ENCODE data around the gene CTIF.

The CTIF gene

DNA sequence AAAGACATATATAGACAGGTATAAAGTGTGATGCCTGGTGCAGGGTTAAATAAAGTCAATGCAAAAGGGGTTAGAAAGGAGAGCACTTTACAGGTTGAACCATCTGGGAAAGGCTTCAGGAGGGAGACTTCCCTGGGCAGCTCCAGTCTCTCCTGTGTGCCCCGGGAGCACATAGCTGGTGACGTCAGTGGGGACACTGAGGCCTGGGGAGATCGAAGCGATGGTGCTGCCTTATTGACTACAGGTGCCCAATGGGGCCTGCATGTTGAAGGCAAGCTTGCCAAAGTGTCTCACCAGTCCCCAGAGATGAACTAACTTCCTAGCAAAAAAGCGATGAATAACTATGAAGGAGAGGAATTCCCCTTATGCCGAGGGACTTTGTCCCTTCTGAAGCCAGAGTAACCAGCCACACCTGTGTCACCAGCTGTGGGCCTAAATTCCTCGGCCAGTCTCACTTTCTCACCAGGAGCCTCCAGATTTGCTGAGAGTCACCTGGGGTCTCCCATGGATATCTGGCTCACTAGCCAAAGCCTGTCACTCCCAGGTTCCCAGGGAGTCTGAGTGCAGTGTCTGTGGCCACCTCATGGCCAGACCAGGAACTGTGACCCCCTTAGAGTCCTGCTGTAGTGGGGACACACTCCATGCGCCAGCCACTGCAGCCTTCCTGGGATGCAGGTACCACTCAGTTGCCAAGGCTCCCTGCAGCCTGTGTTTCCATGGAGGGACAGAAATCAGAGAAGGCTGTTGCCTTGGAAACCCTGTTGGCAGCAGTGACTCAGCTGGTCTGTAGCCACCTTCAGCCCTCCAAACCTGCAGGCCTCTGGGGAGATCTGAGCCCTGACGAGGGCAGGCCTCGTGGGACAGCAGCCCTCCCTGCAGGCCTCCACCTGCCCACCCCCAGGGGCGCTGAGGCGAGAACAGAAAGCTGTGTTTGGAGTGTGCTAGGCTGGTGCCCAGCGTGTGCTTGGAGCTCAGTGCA lies 128.7 kb downstream of the CTIF start:
- DNase-seq, result peak in 2 of 3 donors; percentile 11 to 15
- Histone ChIP-seq H3K4me3 (ENCODE audit: control insufficient read depth in 1 of 7, extremely low read depth in 1 of 7, insufficient read depth in 4 of 7, low read depth in 2 of 7, low read length in 6 of 7) (no peak overlapping the region), H3K9me3 (ENCODE audit: control extremely low read depth in 1 of 5, control insufficient read depth in 4 of 5, insufficient read depth in 2 of 5, low read depth in 1 of 5, low read length in 4 of 5) (peaks cover 0 to 20% (median 12%) of the 10 kb centered on the region in 5 experiments), H3K36me3 (ENCODE audit: control insufficient read depth in 4 of 4, insufficient read depth in 4 of 4, low read length in 3 of 4) (peaks cover 5 to 33% (median 24%) of the 10 kb centered on the region in 4 experiments), H3K27me3 (replicated peaks in 2 of 5; ENCODE audit: control insufficient read depth in 4 of 5, insufficient read depth in 5 of 5, low read length in 4 of 5) (no peaks in the 10 kb centered on the region), H3K4me1 (ENCODE audit: control extremely low read depth in 1 of 4, control insufficient read depth in 4 of 4, insufficient read depth in 4 of 4, low read length in 3 of 4) (peaks cover 0 to 2% (median under 1%) of the 10 kb centered on the region in 4 experiments), H3K27ac (ENCODE audit: insufficient read depth in 1 of 2, low read depth in 1 of 2, low read length in 2 of 2, poor library complexity in 1 of 2, severe bottlenecking in 2 of 2) (no peak overlapping the region)
- 97% methylated on average over 10 of the region's 13 CpGs for WGBS (ENCODE audit: insufficient coverage)
- ChIA-PET POLR2A (no interaction called here), CTCF (interaction anchor here (1.0 to 3.7 kb wide), 6 partner anchors 11 to 572 kb away, joined by 4 to 13 read pairs (median 6); no protein-coding TSS in a partner anchor)

DNA sequence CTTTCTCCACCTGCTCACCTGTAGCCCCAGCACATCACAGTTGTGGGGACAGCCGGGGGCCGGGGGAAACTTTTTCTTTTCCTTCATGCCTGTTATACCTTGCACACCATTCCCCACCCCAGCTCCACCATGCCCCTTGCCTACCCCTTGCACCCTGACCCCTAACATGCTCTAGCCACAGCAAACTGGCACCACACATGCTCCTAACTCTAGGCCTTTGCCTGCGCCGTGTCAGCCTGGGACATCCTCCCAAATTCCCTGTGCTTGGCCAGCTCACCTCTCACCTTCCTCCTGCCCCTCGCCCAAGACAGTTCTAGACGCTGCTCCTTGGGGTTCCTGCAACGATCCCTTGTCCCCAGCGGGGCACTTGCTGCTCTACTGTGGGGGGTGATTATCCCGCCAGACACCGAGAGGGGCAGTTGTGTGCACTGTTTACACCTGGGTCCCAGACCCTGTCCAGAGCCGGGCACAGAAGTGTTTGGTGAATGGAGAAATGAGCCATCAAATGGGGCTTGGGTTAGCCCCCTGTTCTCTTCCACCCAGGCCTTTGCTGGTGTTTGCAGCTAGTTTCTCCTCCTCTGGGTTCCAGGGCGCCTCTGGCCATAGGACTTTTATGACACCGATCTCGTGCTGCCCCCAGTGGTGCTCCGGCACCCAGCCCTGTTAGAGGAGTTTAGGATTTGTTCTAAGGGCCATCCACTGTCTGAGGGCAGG lies 129.8 kb downstream of the CTIF start:
- H3K27ac ChIP-seq (ENCODE audit: insufficient read depth in 1 of 2, low read depth in 1 of 2, low read length in 2 of 2, poor library complexity in 1 of 2, severe bottlenecking in 2 of 2), result no peak overlapping the region
- WGBS (ENCODE audit: insufficient coverage), result 97% methylated on average over 11 of the region's 15 CpGs
- H3K36me3 ChIP-seq (ENCODE audit: control insufficient read depth in 4 of 4, insufficient read depth in 4 of 4, low read length in 3 of 4), result peaks cover 5 to 33% (median 24%) of the 10 kb centered on the region in 4 experiments

DNA sequence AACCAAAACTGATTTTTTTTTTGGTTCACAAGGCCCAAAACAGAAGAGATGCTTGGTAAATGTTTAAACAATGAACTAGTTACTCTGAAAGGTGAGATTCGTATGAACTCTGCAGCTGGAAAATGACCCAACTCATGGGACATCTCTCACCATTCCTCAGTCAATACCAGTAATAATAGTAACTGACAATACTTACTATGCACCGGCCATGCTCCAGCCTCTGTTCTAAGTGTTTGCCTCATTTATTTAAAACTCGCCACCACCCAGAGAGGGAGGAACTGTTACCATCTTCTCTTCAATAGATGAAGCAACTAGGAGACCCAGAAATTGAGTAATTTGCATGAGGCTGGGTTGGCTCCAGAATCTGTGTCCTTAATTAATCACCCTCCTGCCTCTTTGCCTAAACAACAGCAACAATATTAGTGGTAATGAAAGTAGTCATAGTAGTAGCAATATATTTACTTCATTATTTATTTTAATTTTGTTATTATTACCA lies 130.4 kb downstream of the CTIF start:
- Histone ChIP-seq H3K4me3 (ENCODE audit: control insufficient read depth in 1 of 7, extremely low read depth in 1 of 7, insufficient read depth in 4 of 7, low read depth in 2 of 7, low read length in 6 of 7) (no peak overlapping the region), H3K9me3 (ENCODE audit: control extremely low read depth in 1 of 5, control insufficient read depth in 4 of 5, insufficient read depth in 2 of 5, low read depth in 1 of 5, low read length in 4 of 5) (peaks cover 0 to 20% (median 12%) of the 10 kb centered on the region in 5 experiments), H3K27me3 (replicated peaks in 2 of 5; ENCODE audit: control insufficient read depth in 4 of 5, insufficient read depth in 5 of 5, low read length in 4 of 5) (no peaks in the 10 kb centered on the region), H3K27ac (ENCODE audit: insufficient read depth in 1 of 2, low read depth in 1 of 2, low read length in 2 of 2, poor library complexity in 1 of 2, severe bottlenecking in 2 of 2) (no peak overlapping the region), H3K36me3 (ENCODE audit: control insufficient read depth in 4 of 4, insufficient read depth in 4 of 4, low read length in 3 of 4) (peaks cover 5 to 33% (median 24%) of the 10 kb centered on the region in 4 experiments), H3K4me1 (ENCODE audit: control extremely low read depth in 1 of 4, control insufficient read depth in 4 of 4, insufficient read depth in 4 of 4, low read length in 3 of 4) (peaks cover 0 to 14% (median 0%) of the 10 kb centered on the region in 4 experiments)
- 90% methylated on average over 3 of the region's 3 CpGs for WGBS (ENCODE audit: insufficient coverage)
- DNase-seq, result no peak
- POLR2A ChIA-PET, result no interaction called here
- CTCF ChIA-PET, result interaction anchor here (2.1 kb wide), 1 partner anchor 12 kb away, joined by 6 read pairs; no protein-coding TSS in a partner anchor

More for the DNA sequence above, 129.8 kb downstream of the CTIF start:
- ChIA-PET CTCF (interaction anchor here (1.0 to 2.1 kb wide), 2 partner anchors 12 to 193 kb away, joined by 4 to 6 read pairs; no protein-coding TSS in a partner anchor), POLR2A (no interaction called here)
- no peak for DNase-seq
- peaks cover 0 to 9% (median 0%) of the 10 kb centered on the region in 4 experiments for H3K4me1 ChIP-seq (ENCODE audit: control extremely low read depth in 1 of 4, control insufficient read depth in 4 of 4, insufficient read depth in 4 of 4, low read length in 3 of 4)
- H3K27me3 ChIP-seq (replicated peaks in 2 of 5; ENCODE audit: control insufficient read depth in 4 of 5, insufficient read depth in 5 of 5, low read length in 4 of 5), result no peaks in the 10 kb centered on the region
- no peak overlapping the region for H3K4me3 ChIP-seq (ENCODE audit: control insufficient read depth in 1 of 7, extremely low read depth in 1 of 7, insufficient read depth in 4 of 7, low read depth in 2 of 7, low read length in 6 of 7)
- H3K9me3 ChIP-seq (ENCODE audit: control extremely low read depth in 1 of 5, control insufficient read depth in 4 of 5, insufficient read depth in 2 of 5, low read depth in 1 of 5, low read length in 4 of 5), result peaks cover 0 to 20% (median 12%) of the 10 kb centered on the region in 5 experiments

GRCh38 chr18:48669991-48670750 lies 131.3 kb downstream of the CTIF start:
- peaks cover 0 to 17% (median 0%) of the 10 kb centered on the region in 4 experiments for H3K4me1 ChIP-seq (ENCODE audit: control extremely low read depth in 1 of 4, control insufficient read depth in 4 of 4, insufficient read depth in 4 of 4, low read length in 3 of 4)
- ChIA-PET CTCF (no interaction called here), POLR2A (no interaction called here)
- peaks cover 0 to 20% (median 12%) of the 10 kb centered on the region in 5 experiments for H3K9me3 ChIP-seq (ENCODE audit: control extremely low read depth in 1 of 5, control insufficient read depth in 4 of 5, insufficient read depth in 2 of 5, low read depth in 1 of 5, low read length in 4 of 5)
- no peak overlapping the region for H3K27ac ChIP-seq (ENCODE audit: insufficient read depth in 1 of 2, low read depth in 1 of 2, low read length in 2 of 2, poor library complexity in 1 of 2, severe bottlenecking in 2 of 2)
- no peak for DNase-seq
- H3K27me3 ChIP-seq (replicated peaks in 2 of 5; ENCODE audit: control insufficient read depth in 4 of 5, insufficient read depth in 5 of 5, low read length in 4 of 5), result no peaks in the 10 kb centered on the region
- H3K4me3 ChIP-seq (ENCODE audit: control insufficient read depth in 1 of 7, extremely low read depth in 1 of 7, insufficient read depth in 4 of 7, low read depth in 2 of 7, low read length in 6 of 7), result no peak overlapping the region
- 100% methylated on average over 6 of the region's 7 CpGs for WGBS (ENCODE audit: insufficient coverage)
- peaks cover 5 to 33% (median 23%) of the 10 kb centered on the region in 4 experiments for H3K36me3 ChIP-seq (ENCODE audit: control insufficient read depth in 4 of 4, insufficient read depth in 4 of 4, low read length in 3 of 4)

- peaks cover 5 to 27% (median 18%) of the 10 kb centered on the region in 4 experiments for H3K36me3 ChIP-seq (ENCODE audit: control insufficient read depth in 4 of 4, insufficient read depth in 4 of 4, low read length in 3 of 4)
These were observed 132.1 kb downstream of the CTIF start for GRCh38 chr18:48670751-48671560.

DNA sequence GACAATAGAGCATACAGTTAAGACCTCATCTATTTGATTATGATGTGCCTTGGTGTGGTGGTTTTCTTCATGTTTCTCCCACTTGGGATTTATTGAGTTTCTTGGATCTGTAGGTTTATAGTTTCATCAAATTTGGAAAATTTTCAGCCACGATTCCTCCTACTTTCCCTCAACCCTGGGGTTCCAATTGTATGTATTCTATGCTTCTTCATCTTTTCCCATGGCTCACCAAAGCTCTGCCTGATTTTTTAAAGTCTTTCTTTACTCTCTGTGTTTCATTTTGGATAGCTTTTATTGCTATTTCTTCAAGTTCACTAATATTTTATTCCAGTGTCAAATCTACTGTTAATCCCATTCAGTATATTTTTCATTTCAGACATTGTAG lies 132.7 kb downstream of the CTIF start:
- WGBS (ENCODE audit: insufficient coverage), result no CpG with 5 or more reads among the region's 1 CpG
- Histone ChIP-seq H3K36me3 (ENCODE audit: control insufficient read depth in 4 of 4, insufficient read depth in 4 of 4, low read length in 3 of 4) (peaks cover 5 to 22% (median 14%) of the 10 kb centered on the region in 4 experiments), H3K4me1 (ENCODE audit: control extremely low read depth in 1 of 4, control insufficient read depth in 4 of 4, insufficient read depth in 4 of 4, low read length in 3 of 4) (peaks cover 0 to 25% (median 4%) of the 10 kb centered on the region in 4 experiments), H3K27ac (ENCODE audit: insufficient read depth in 1 of 2, low read depth in 1 of 2, low read length in 2 of 2, poor library complexity in 1 of 2, severe bottlenecking in 2 of 2) (no peak overlapping the region), H3K4me3 (ENCODE audit: control insufficient read depth in 1 of 7, extremely low read depth in 1 of 7, insufficient read depth in 4 of 7, low read depth in 2 of 7, low read length in 6 of 7) (no peak overlapping the region), H3K27me3 (replicated peaks in 2 of 5; ENCODE audit: control insufficient read depth in 4 of 5, insufficient read depth in 5 of 5, low read length in 4 of 5) (no peaks in the 10 kb centered on the region), H3K9me3 (ENCODE audit: control extremely low read depth in 1 of 5, control insufficient read depth in 4 of 5, insufficient read depth in 2 of 5, low read depth in 1 of 5, low read length in 4 of 5) (peaks cover 0 to 19% (median 10%) of the 10 kb centered on the region in 5 experiments)
- ChIA-PET POLR2A (no interaction called here), CTCF (no interaction called here)
- no peak for DNase-seq

More at GRCh38 chr18:48670751-48671560, 132.1 kb downstream of the CTIF start:
- Histone ChIP-seq H3K27ac (ENCODE audit: insufficient read depth in 1 of 2, low read depth in 1 of 2, low read length in 2 of 2, poor library complexity in 1 of 2, severe bottlenecking in 2 of 2) (no peak overlapping the region), H3K4me1 (ENCODE audit: control extremely low read depth in 1 of 4, control insufficient read depth in 4 of 4, insufficient read depth in 4 of 4, low read length in 3 of 4) (peaks cover 0 to 20% (median 3%) of the 10 kb centered on the region in 4 experiments), H3K9me3 (ENCODE audit: control extremely low read depth in 1 of 5, control insufficient read depth in 4 of 5, insufficient read depth in 2 of 5, low read depth in 1 of 5, low read length in 4 of 5) (peaks cover 0 to 19% (median 10%) of the 10 kb centered on the region in 5 experiments), H3K27me3 (replicated peaks in 2 of 5; ENCODE audit: control insufficient read depth in 4 of 5, insufficient read depth in 5 of 5, low read length in 4 of 5) (no peaks in the 10 kb centered on the region), H3K4me3 (ENCODE audit: control insufficient read depth in 1 of 7, extremely low read depth in 1 of 7, insufficient read depth in 4 of 7, low read depth in 2 of 7, low read length in 6 of 7) (no peak overlapping the region)
- DNase-seq, result no peak
- ChIA-PET POLR2A (no interaction called here), CTCF (no interaction called here)
- 100% methylated on average over 4 of the region's 4 CpGs for WGBS (ENCODE audit: insufficient coverage)
